Smooth muscle cell (in vitro differentiated cells): ENCODE results near the gene ERV3-1. TPM values are rescaled to one million over a fixed set of nuclear protein-coding genes. Genes with fewer than 3 reads are reported as not detected.

ENCODE experiments used
- DNase-seq: peaks from one replicate; lab custom pipeline; 2025; ENCODE audit not compliant: unreplicated experiment; lab: John Stamatoyannopoulos, UW
- H2AFZ ChIP-seq: fragments of 200-600 bp; sonication (generic); 2 replicates; pipeline ENCODE4 v1.6.0; 2016; ENCODE audit warnings: antibody characterized with exemption, low read depth, mild to moderate bottlenecking
- H3F3A ChIP-seq: fragments of 200-600 bp; sonication (generic); 2 replicates; pipeline ENCODE4 v1.6.0; 2017; ENCODE audit warnings: antibody characterized with exemption, low read depth
- H3K27ac ChIP-seq: fragments of 200-600 bp; sonication (generic); 2 replicates; pipeline ENCODE4 v1.5.1; 2016; ENCODE audit warnings: low read depth, mild to moderate bottlenecking
- H3K27me3 ChIP-seq: fragments of 200-600 bp; sonication (generic); 2 replicates; pipeline ENCODE4 v1.6.1; 2016; ENCODE audit warnings: low read depth, mild to moderate bottlenecking
- H3K36me3 ChIP-seq: fragments of 200-600 bp; sonication (generic); 2 replicates; pipeline ENCODE4 v1.5.1; 2016; ENCODE audit warnings: low read depth
- H3K4me1 ChIP-seq: fragments of 200-600 bp; sonication (generic); 2 replicates; pipeline ENCODE4 v1.5.1; 2016; ENCODE audit warnings: low read depth
- H3K4me2 ChIP-seq: fragments of 200-600 bp; sonication (generic); 2 replicates; pipeline ENCODE4 v1.6.0; 2016; ENCODE audit warnings: mild to moderate bottlenecking
- H3K4me3 ChIP-seq: fragments of 200-600 bp; sonication (generic); 2 replicates; pipeline ENCODE4 v1.5.1; 2016; ENCODE audit warnings: mild to moderate bottlenecking
- H3K79me2 ChIP-seq: fragments of 200-600 bp; sonication (generic); 2 replicates; pipeline ENCODE4 v1.6.0; 2016; ENCODE audit warnings: low read depth, mild to moderate bottlenecking
- H3K9ac ChIP-seq: fragments of 200-600 bp; sonication (generic); 2 replicates; pipeline ENCODE4 v1.6.0; 2016; ENCODE audit warnings: low read depth
- H3K9me3 ChIP-seq: fragments of 200-600 bp; sonication (generic); replicated peaks from 2 replicates; pipeline ENCODE4 v1.5.1; 2016; ENCODE audit warnings: low read depth
- H4K20me1 ChIP-seq: fragments of 200-600 bp; sonication (generic); 2 replicates; pipeline ENCODE4 v1.6.0; 2016; ENCODE audit warnings: low read depth
- WGBS: methylation state at CpG from one replicate; pipeline ENCODE4 v1.1.7; 2016; ENCODE audit warnings: low lambda C conversion rate; 5-methylcytosine and 5-hydroxymethylcytosine counted together
- polyA plus RNA-seq: library from polyadenylated mRNA; unstranded; fragments of >200 nt; fragmentation: Nextera tagmentation; extraction: Ambion mirVana; gene quantifications from 2 replicates; pipeline ENCODE4 v1.2.1, GENCODE V29; 2016
- total RNA-seq: library from RNA; depleted of rRNA; stranded (reverse); fragments of >200 nt; gene quantifications from 2 replicates; pipeline ENCODE4 v1.2.3, GENCODE V29; 2014
- TF ChIP-seq, protein P1 (sequence below): fragments of 200-600 bp; sonication (generic); IDR thresholded peaks from 2 replicates; pipeline ENCODE4 v1.5.1; 2017; ENCODE audit warnings: borderline replicate concordance, mild to moderate bottlenecking, antibody characterized with exemption; ENCODE audit not compliant: insufficient read depth, poor library complexity, severe bottlenecking

ERV3-1 gene
- total and polyA plus RNA-seq, 2 experiments from 2014 or later: 6.7 to 16.8 TPM

DNA sequence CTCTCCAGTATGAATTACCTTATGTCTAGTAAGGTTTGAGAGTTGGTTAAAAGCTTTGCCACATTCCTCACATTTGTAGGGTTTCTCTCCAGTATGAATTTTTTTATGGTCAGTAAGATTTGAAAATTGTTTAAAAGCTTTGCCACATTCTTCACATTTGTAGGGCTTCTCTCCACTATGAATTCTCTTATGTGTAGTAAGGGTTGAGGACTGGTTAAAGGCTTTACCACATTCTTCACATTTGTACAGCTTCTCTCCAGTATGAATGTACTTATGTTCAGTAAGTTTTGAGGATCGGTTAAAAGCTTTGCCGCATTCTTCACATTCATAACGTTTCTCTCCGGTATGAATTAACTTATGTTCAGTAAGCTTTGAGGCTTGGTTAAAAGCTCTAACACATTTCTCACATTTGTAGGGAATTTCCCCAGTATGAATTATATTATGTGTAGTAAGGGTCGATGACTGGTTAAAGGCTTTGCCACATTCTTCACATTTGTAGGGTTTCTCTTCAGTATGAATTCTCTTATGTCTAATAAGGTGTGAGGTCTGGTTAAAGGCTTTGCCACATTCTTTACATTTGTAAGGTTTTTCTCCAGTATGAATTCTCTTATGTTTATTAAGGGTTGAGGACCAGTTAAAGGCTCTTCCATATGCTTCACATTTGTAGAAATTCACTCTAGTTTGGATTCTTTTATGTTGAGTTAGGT lies 27.8 kb downstream of the ERV3-1 start:
- 98% methylated on average over 5 of the region's 5 CpGs for WGBS
- Histone ChIP-seq H3K27ac (no peak overlapping the region), H3K4me2 (no peak overlapping the region), H3K4me1 (no peaks in the 10 kb centered on the region), H3F3A (no peaks in the 10 kb centered on the region), H4K20me1 (no peaks in the 10 kb centered on the region), H3K79me2 (no peaks in the 10 kb centered on the region), H3K4me3 (peak overlapping the region; percentile 21), H2AFZ (no peak overlapping the region), H3K36me3 (peaks cover 76% of the 10 kb centered on the region), H3K9me3 (peaks cover 81% of the 10 kb centered on the region), H3K27me3 (no peaks in the 10 kb centered on the region), H3K9ac (no peak overlapping the region)
- DNase-seq: no peak
- TF ChIP-seq, protein P1, sequence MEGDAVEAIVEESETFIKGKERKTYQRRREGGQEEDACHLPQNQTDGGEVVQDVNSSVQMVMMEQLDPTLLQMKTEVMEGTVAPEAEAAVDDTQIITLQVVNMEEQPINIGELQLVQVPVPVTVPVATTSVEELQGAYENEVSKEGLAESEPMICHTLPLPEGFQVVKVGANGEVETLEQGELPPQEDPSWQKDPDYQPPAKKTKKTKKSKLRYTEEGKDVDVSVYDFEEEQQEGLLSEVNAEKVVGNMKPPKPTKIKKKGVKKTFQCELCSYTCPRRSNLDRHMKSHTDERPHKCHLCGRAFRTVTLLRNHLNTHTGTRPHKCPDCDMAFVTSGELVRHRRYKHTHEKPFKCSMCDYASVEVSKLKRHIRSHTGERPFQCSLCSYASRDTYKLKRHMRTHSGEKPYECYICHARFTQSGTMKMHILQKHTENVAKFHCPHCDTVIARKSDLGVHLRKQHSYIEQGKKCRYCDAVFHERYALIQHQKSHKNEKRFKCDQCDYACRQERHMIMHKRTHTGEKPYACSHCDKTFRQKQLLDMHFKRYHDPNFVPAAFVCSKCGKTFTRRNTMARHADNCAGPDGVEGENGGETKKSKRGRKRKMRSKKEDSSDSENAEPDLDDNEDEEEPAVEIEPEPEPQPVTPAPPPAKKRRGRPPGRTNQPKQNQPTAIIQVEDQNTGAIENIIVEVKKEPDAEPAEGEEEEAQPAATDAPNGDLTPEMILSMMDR: no peak

DNA sequence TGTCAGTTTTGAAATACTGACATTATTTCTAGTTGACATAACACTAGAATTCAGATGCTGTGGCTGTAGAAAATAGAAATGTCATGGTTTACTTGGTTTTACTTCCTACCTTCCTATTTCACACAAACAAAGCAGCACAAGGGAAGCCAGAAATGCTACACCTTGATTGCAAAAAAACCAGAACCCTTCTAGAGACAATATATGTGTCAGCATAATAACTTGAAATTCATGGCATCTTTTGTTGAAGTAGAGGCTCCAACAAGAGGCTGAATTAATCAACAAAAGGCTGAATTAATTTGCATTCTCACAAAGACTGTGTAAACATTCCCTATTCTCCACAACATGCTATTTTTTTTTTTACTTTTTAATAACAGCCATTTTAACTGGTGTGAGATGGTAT lies 40.9 kb downstream of the ERV3-1 start:
- H3K4me3 ChIP-seq: no peak overlapping the region
- H3K27me3 ChIP-seq: no peaks in the 10 kb centered on the region
- no peaks in the 10 kb centered on the region for H3K79me2 ChIP-seq
- DNase-seq: no peak
- no peaks in the 10 kb centered on the region for H3F3A ChIP-seq
- H2AFZ ChIP-seq: no peak overlapping the region
- no peaks in the 10 kb centered on the region for H3K4me1 ChIP-seq
- H3K9ac ChIP-seq: no peak overlapping the region
- TF ChIP-seq, protein P1: no peak
- no peaks in the 10 kb centered on the region for H3K36me3 ChIP-seq
- no peaks in the 10 kb centered on the region for H4K20me1 ChIP-seq
- no peak overlapping the region for H3K27ac ChIP-seq
- no peak overlapping the region for H3K4me2 ChIP-seq
- H3K9me3 ChIP-seq: peaks cover 12% of the 10 kb centered on the region

DNA sequence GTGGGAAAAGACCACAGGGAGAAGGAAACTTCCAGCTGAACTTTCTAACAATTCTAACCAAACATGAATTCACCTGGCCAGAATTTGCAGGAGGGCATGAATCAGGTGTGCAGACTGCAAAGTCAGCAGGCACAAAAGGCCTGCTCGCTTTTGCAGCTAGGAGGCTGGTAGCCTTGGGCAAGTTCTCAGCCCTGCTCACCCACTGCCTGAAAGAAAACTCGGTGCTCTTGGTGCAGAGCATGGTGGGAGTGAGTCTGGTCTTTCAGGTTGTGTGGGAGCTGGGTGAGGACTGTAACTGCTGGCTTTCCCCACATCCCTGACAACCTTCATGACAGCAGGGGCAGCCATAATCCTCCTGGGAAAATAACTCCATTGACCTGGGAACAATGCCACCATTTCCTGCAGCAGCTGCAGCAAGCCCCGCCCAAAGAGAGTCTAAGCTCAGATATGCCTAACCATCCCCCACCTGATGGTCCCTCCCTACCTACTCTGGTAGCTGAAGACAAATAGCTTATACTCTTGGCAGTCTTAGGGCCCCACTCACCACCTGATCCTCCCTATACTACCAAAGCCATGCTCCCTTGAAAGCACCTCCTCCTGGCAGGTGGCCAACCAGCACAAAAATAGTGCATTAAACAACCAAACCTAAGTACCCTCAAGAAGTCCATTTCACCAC lies 47.3 kb downstream of the ERV3-1 start:
- 79% methylated on average over 3 of the region's 3 CpGs for WGBS
- Histone ChIP-seq H3K79me2 (no peaks in the 10 kb centered on the region), H4K20me1 (no peaks in the 10 kb centered on the region), H3K9ac (no peak overlapping the region), H2AFZ (no peak overlapping the region), H3K4me1 (no peaks in the 10 kb centered on the region), H3K4me2 (no peak overlapping the region), H3K27ac (no peak overlapping the region), H3K9me3 (peaks cover 3% of the 10 kb centered on the region), H3F3A (no peaks in the 10 kb centered on the region), H3K36me3 (no peaks in the 10 kb centered on the region), H3K4me3 (no peak overlapping the region), H3K27me3 (no peaks in the 10 kb centered on the region)
- TF ChIP-seq, protein P1: no peak
- no peak for DNase-seq
